ENCODE data around the gene NEMF. TPM values are rescaled to one million over a fixed set of nuclear protein-coding genes. Genes with fewer than 3 reads are reported as not detected.

Gene NEMF
- total and polyA plus RNA-seq, 12 donors = 14.8 to 94.1 (median 56.0) TPM

DNA sequence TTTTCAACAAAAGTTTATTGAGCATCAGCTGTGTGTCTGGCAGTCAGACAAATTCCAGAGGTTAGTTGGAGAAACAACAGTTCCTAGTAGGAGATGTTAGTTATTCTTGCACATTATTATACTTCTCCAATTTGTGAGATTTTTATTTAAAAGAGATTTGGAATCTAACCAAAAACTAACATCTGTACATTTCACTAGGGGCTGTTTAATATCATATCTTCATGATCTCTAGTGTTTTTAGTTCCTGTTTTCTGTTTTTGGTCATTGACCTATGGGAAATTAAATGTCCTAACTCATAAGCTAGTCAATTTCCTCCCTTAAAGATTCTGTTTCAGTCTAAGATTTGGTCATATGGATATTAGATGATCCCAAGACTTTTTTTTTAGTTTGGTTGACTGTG lies 118.8 kb downstream of the NEMF start:
- Histone ChIP-seq H3K4me1 (replicated peaks in 1 of 2) (no peaks in the 10 kb centered on the region), H3K36me3 (replicated peaks in 1 of 2) (no peaks in the 10 kb centered on the region)

DNA sequence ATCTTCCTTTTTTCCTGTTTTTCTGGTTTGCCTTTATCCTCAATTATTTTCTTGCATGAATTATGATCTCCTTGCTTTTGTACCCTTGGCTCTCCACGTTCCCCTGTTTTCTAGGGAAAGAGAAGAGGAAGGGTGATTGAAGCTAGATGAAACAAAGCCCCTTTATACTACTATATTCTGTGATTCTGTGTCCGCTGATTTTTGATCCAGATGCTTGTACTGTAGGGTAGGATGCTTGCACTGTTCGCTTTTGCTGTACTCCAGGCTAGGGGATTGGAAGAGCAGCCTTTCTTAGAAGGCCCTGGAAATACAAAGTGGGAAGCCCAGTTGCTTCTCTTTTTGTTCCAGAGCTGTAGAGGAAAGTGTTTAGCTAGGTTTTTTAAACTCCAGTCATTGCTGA lies 119.7 kb downstream of the NEMF start:
- DNase-seq = no peak
- no peaks in the 10 kb centered on the region for H3K36me3 ChIP-seq (replicated peaks in 1 of 2)
- no peaks in the 10 kb centered on the region for H3K9me3 ChIP-seq (replicated peaks in 1 of 3)
- H3K4me1 ChIP-seq (replicated peaks in 1 of 2) = no peaks in the 10 kb centered on the region
- H3K27ac ChIP-seq = no peak overlapping the region
- no peak overlapping the region for H3K4me3 ChIP-seq
- WGBS, 4 donors = 84 to 93% (median 87%) methylated on average over 3 of the region's 3 CpGs
- intact Hi-C loops (cut with DNase I) = no loop called here
- no peaks in the 10 kb centered on the region for H3K27me3 ChIP-seq
- no peak for TF ChIP-seq POLR2A (IDR thresholded peaks at IDR 0.05)
- TF ChIP-seq, protein P1, sequence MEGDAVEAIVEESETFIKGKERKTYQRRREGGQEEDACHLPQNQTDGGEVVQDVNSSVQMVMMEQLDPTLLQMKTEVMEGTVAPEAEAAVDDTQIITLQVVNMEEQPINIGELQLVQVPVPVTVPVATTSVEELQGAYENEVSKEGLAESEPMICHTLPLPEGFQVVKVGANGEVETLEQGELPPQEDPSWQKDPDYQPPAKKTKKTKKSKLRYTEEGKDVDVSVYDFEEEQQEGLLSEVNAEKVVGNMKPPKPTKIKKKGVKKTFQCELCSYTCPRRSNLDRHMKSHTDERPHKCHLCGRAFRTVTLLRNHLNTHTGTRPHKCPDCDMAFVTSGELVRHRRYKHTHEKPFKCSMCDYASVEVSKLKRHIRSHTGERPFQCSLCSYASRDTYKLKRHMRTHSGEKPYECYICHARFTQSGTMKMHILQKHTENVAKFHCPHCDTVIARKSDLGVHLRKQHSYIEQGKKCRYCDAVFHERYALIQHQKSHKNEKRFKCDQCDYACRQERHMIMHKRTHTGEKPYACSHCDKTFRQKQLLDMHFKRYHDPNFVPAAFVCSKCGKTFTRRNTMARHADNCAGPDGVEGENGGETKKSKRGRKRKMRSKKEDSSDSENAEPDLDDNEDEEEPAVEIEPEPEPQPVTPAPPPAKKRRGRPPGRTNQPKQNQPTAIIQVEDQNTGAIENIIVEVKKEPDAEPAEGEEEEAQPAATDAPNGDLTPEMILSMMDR (IDR thresholded peaks at IDR 0.05) = no peak

More for the DNA sequence above, 118.8 kb downstream of the NEMF start:
- Histone ChIP-seq H3K9me3 (replicated peaks in 1 of 3) (no peaks in the 10 kb centered on the region), H3K4me3 (no peak overlapping the region), H3K27ac (no peak overlapping the region), H3K27me3 (no peaks in the 10 kb centered on the region)
- no peak for DNase-seq
- TF ChIP-seq, protein P1 (IDR thresholded peaks at IDR 0.05) = no peak
- TF ChIP-seq POLR2A (IDR thresholded peaks at IDR 0.05) = no peak
- intact Hi-C loops (cut with DNase I) = no loop called here

Small RNA genes lying within 50 kb of the gene (small RNA-seq; reads per million reads assigned to genes)
- gene RF00019 (0 reads per million in 2 donors), gene RN7SL2 (1.3 to 9.4 reads per million in 2 donors), gene RN7SL3 (6.2 to 8.5 reads per million in 2 donors), gene RNU6-189P (0 reads per million in 2 donors), gene RNU6-539P (0 reads per million in 2 donors)

Other genes starting within 250 kb of the NEMF start
- gene RPL36AL, start 232.2 kb downstream of the NEMF start, total RNA-seq = 100 to 1,000 TPM; 191 to 459 (median 277) TPM
- gene RPL36AL, start 232.2 kb downstream of the NEMF start, polyA plus RNA-seq = 100 to 1,000 TPM; 248 to 705 (median 567) TPM
- gene MGAT2, start 232.0 kb downstream of the NEMF start, total RNA-seq = 10 to 100 TPM; 35.8 to 87.8 (median 53.0) TPM
- 10 to 100 TPM; 10.3 to 76.1 (median 15.2) TPM for gene MGAT2, start 232.0 kb downstream of the NEMF start, polyA plus RNA-seq
- gene DNAAF2, start 217.5 kb downstream of the NEMF start, total RNA-seq = 10 to 100 TPM in 3 of 9 donors, 1 to 10 TPM in 6; 6.9 to 11.7 (median 9.4) TPM
- gene DNAAF2, start 217.5 kb downstream of the NEMF start, polyA plus RNA-seq = 1 to 10 TPM; 4.2 to 5.4 (median 4.2) TPM
- gene POLE2, start 164.6 kb downstream of the NEMF start, total RNA-seq = 10 to 100 TPM in 1 of 9 donors, 1 to 10 TPM in 6, under 1 TPM in 2; 0.95 to 10.4 (median 1.5) TPM
- gene POLE2, start 164.6 kb downstream of the NEMF start, polyA plus RNA-seq = 1 to 10 TPM; 2.2 to 4.4 (median 2.6) TPM
- 1 to 10 TPM; 1.9 to 9.9 (median 5.9) TPM for gene KLHDC1, start 159.7 kb downstream of the NEMF start, total RNA-seq
- gene KLHDC1, start 159.7 kb downstream of the NEMF start, polyA plus RNA-seq = 1 to 10 TPM; 3.1 to 3.4 (median 3.2) TPM
- 100 to 1,000 TPM in 1 of 9 donors, 10 to 100 TPM in 8; 54.3 to 134 (median 68.8) TPM for gene KLHDC2, start 84.6 kb downstream of the NEMF start, total RNA-seq
- gene KLHDC2, start 84.6 kb downstream of the NEMF start, polyA plus RNA-seq = 10 to 100 TPM; 43.1 to 74.2 (median 43.4) TPM
- 10 to 100 TPM; 26.4 to 65.8 (median 49.6) TPM for gene ARF6, start 40.3 kb upstream of the NEMF start, total RNA-seq
- gene ARF6, start 40.3 kb upstream of the NEMF start, polyA plus RNA-seq = 10 to 100 TPM; 13.6 to 49.2 (median 17.9) TPM

Data from adrenal gland (tissue), 12 donors.